K562 (cell line): ENCODE measurements around the gene AKAP10. TPM values are rescaled to one million over a fixed set of nuclear protein-coding genes. Genes with fewer than 3 reads are reported as not detected.

Experiments used
- AFF1 ChIP-seq, 2 experiments: fragments of 450-650 bp; IDR thresholded peaks; 2 replicates each; pipeline ENCODE4 v1.6.1; 2018; ENCODE audit warnings: mild to moderate bottlenecking in 2 of 2, low read depth in 1 of 2; ENCODE audit not compliant: partially characterized antibody in 2 of 2
- CTBP1 ChIP-seq: fragments of 450-650 bp; IDR thresholded peaks from 2 replicates; pipeline ENCODE4 v1.6.1; 2016; ENCODE audit warnings: borderline replicate concordance
- E2F5 ChIP-seq: sonication (generic); formaldehyde crosslinking; IDR thresholded peaks from 2 replicates; pipeline ENCODE4 v1.8.0; 2022; ENCODE audit warnings: mild to moderate bottlenecking, missing genetic modification reagents
- EZH2 ChIP-seq: IDR thresholded peaks from 2 replicates; pipeline ENCODE4 v1.6.1; 2012; ENCODE audit warnings: low read depth, mild to moderate bottlenecking, inconsistent platforms, low read length, borderline replicate concordance
- MAZ ChIP-seq, 2 experiments: fragments of 450-650 bp in 1 of 2; sonication (generic) in 1 of 2; formaldehyde crosslinking; IDR thresholded peaks in 1 of 2; conservative IDR thresholded peaks in 1 of 2; 2 replicates each; pipeline versions ENCODE4 v1.4.0 to v1.5.0; 2020; ENCODE audit warnings: mild to moderate bottlenecking in 1 of 2, missing genetic modification reagents in 1 of 2
- MTA3 ChIP-seq: fragments of 450-650 bp; formaldehyde crosslinking; IDR thresholded peaks from 2 replicates; pipeline ENCODE4 v1.6.1; 2017; ENCODE audit warnings: mild to moderate bottlenecking, borderline replicate concordance
- NFIC ChIP-seq: fragments of 450-650 bp; IDR thresholded peaks from 2 replicates; pipeline ENCODE4 v1.6.1; 2017; ENCODE audit warnings: mild to moderate bottlenecking, inconsistent platforms
- NR2C2 ChIP-seq, 2 experiments: fragments of 200-800 bp in 1 of 2; sonication (Bioruptor generic) in 1 of 2; sonication (generic) in 1 of 2; formaldehyde crosslinking in 1 of 2; IDR thresholded peaks; 2 replicates each; pipeline versions ENCODE4 v1.6.1 to v1.8.0; 2016 to 2022; ENCODE audit warnings: mild to moderate bottlenecking in 1 of 2, missing compliant biosample characterization in 1 of 2, missing genetic modification characterization in 1 of 2, missing genetic modification reagents in 1 of 2
- TBP ChIP-seq: optimal IDR thresholded peaks from 2 replicates; pipeline ENCODE3; 2011; ENCODE audit warnings: low read depth, low read length, improper control_type of control experiment
- ZBTB26 ChIP-seq: fragments of 450-650 bp; formaldehyde crosslinking; IDR thresholded peaks from 2 replicates; pipeline ENCODE4 v1.4.0; 2022; ENCODE audit warnings: missing genetic modification characterization
- ZHX1 ChIP-seq: fragments of 150-350 bp; conservative IDR thresholded peaks from 2 replicates; pipeline ENCODE4 v1.6.1; 2014; ENCODE audit warnings: low read length
- polyA plus RNA-seq, 8 experiments: library from polyadenylated mRNA; depleted of rRNA in 4 of 8; stranded (reverse) in 5 of 8; unstranded in 3 of 8; fragments of >200 nt; fragmentation: Nextera tagmentation in 2 of 8; fragmentation: Illumina TruSeq in 1 of 8; extraction: Ambion mirVana in 2 of 8; extraction: Trizol in 1 of 8; gene quantifications; 2 replicates each; pipeline versions ENCODE4 v1.2.1 to v1.2.3, GENCODE V29; 2011 to 2014; ENCODE audit warnings: inconsistent platforms in 1 of 8, missing spikeins in 1 of 8
- total RNA-seq, 7 experiments: library from RNA; depleted of rRNA in 6 of 7; stranded (reverse); fragments of >200 nt in 6 of 7; fragmentation: Illumina TruSeq in 2 of 7; extraction: Trizol in 2 of 7; gene quantifications; 2 replicates each; pipeline versions ENCODE4 v1.2.1 to v1.2.3, GENCODE V29; 2011 to 2021; ENCODE audit warnings: low replicate concordance in 1 of 7

Gene AKAP10
- total and polyA plus RNA-seq, 9 of the 15 experiments (the other 6 are each of a cell fraction or from before 2014, with no cell fraction given), result 4.0 to 20.3 (median 8.2) TPM

- TF ChIP-seq AFF1 (IDR thresholded peaks at IDR 0.05; ENCODE audit: low read depth in 1 of 2, partially characterized antibody in 2 of 2) (no peak), TBP (no peak), NFIC (no peak), MAZ (CRISPR knock-in tag; conservative IDR thresholded peaks at IDR 0.05 in 1 of 2, IDR thresholded peaks at IDR 0.05 in 1 of 2) (no peak), NR2C2 (CRISPR knock-in tag; IDR thresholded peaks at IDR 0.05) (no peak), NR2C2 (tag; IDR thresholded peaks at IDR 0.05) (no peak), E2F5 (CRISPR knock-in tag) (no peak), MTA3 (no peak), CTBP1 (no peak), EZH2 (no peak), ZHX1 (no peak), ZBTB26 (no peak)
- TF ChIP-seq, all 486 proteins: peak for 0
These were observed 79.7 kb downstream of the AKAP10 start (continued) for GRCh38 chr17:19897903-19898302.
